NCI-H1436 treated with DMSO at 0.1 percent for 48 hours (cell line): Measurements from ENCODE around the gene PLCXD1.
"Not testable (repeated sequence)": the region's sequence is repeated elsewhere in the genome, so short reads cannot be mapped to it uniquely, and the experiment has no call there.

Experiments
- DNase-seq: peaks from one replicate; lab custom pipeline; 2025; lab: John Stamatoyannopoulos, UW

Gene PLCXD1, protein sequence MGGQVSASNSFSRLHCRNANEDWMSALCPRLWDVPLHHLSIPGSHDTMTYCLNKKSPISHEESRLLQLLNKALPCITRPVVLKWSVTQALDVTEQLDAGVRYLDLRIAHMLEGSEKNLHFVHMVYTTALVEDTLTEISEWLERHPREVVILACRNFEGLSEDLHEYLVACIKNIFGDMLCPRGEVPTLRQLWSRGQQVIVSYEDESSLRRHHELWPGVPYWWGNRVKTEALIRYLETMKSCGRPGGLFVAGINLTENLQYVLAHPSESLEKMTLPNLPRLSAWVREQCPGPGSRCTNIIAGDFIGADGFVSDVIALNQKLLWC

DNA sequence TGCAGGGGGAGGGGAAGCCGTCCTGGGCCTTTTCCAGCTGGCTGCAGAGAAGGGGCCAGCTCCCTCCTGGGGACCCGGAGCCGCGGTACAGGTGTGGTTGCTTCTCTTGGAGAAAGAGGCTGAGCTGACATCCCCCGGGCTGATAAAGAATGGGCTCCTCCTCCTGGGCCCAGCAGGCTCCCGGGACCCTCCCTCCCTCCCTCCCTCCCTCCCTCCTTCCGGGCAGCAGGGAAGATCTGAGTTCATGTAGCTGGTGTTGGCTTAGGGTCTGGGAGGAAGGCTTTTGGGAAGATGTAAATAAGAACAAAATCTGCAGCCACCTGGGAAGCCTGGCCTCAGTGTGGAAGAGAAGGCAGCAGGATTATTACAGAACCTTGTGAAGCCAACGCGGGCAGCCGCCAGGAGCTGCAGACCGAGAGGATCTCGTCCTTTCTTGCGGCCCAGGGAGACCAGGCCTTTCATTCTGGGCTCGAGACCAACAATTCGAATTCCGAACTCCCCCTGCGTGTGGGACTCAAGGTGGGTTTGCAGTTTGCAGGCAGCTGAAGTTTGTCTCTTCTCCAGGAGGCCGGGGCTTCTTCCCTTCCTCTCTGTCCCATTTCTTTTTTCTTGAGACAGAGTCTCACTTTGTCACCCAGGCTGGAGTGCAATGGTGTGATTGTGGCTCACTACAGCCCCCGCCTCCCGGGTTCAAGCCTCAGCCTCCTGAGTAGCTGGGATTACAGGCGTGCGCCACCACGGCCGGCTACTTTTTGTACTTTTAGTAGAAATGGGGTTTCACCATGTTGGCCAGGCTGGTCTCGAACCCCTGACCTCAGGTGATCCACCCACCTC lies at the start of gene PLCXD1:
Gene PLCXD1 (plus strand): TSS at position 216 of the 834 bp plus-strand sequence. CDS start 2,807 bp downstream, outside the sequence.
- DNase-seq = no peak

DNA sequence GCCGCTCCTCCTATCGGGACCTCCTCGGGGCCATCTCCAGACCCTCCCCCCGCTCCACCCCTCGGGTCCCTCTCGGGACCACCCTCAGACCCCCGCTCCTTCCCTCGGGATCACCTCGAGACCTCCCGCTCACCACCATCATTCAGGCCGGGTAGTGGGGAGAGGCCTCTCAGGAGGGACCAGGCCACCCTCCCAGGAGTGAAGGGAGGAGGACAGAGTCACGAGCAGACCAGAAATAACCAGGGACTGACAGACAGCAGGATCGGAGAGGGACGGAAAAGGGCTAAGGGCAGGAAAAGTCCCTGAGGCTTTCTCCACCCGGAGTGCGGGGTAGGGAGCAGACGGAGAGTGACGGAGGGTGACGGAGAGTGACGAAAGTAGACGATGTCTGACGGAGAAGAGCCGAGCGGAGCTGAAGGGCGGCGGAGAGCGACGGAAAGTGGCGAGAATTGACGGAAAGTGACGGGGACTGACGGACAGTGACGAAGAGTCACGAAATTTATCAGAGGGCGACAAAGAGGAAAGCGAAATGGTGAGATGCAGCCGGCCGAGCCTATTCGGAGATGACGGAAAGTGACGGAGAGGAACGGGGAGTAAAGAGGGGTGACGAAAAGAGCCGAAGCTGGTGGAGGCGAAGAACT lies 49.4 kb upstream of the PLCXD1 start:
- not testable (repeated sequence) for DNase-seq

DNA sequence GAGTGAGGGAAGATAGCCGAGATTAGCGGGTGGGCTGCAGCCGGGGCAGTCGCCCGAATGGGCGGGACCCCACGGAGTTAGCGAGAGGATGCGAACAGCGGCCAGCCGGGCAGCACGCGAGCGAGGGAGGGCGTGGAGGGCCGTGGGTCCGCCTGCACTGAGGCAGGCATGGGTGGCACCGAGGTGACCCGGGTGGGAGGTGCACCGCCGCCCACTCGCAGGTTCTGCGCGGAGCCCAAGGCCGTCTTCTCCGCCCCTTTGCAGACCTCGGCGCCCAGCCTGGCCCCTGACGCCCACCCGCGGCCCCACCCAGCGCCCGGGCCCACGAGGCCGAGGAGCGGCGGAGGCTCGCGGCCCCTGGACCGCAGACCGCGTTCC lies 48.9 kb upstream of the PLCXD1 start:
- DNase-seq = not testable (repeated sequence)

DNA sequence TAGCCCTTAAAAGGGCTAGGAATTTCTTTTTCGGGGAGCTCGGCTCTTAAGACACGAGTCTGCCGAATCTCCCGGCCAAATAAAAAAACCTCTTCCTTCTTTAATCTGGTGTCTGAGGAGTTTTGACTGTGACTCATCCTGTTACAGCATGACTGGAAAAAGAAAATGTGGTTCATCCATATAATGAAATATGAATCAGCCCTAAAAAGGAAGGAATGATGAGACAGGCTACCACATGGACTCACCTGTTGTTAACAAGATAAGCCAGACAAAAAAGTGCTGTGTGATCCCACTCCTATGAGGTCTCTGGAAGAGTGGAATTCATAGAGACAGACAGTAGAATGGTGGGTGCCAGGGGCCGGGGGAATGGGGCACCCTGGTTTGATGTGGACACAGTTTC lies 45.0 kb upstream of the PLCXD1 start:
- not testable (repeated sequence) for DNase-seq

DNA sequence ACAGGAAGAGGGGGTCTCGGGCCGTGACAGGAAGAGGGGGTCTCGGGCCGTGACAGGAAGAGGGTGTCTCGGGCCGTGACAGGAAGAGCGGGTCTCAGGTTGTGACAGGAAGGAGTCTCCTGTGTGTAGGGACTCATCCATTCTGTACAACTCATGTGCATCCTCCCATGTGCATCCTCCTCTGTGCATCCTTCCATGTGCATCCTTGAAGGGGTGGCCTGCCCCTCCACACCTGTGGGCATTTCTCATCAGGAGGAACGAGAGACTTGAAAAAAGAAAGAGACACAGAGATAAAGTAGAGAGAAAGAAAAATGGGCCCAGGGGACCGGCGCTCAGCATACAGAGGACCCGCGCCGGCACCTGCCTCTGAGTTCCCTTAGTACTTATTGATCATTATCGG lies 30.2 kb upstream of the PLCXD1 start:
- no peak for DNase-seq

DNA sequence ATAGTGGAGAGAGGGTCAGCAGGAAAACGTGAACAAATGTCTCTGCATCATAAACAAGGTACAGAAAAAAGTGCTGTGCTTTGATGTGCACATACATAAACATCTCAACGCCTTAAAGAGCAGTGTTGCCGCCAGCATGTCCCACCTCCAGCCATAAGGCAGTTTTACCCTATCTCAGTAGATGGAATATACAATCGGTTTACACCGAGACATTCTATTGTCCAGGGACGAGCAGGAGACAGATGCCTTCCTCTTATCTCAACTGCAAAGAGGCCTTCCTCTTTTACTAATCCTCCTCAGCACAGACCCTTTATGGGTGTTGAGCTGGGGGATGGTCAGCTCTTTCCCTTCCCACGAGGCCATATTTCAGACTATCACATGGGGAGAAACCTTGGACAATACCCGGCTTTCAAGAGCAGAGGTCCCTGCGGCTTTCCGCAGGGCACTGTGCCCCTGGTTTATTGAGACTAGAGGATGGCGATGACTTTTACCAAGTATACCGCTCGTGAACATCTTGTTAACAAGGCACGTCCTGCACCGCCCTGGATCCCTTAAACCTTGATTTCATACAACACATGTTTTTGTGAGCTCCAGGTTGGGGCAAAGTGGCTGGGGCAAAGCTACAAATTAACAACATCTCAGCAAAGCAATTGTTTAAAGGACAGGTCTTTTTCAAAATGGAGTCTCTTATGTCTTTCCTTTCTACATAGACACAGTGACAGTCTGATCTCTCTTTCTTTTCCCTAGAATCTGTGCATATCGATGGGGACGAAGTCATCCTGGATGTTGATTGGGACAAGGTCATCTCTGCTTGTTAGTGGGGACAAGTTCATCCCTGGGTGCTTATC lies 29.6 kb upstream of the PLCXD1 start:
- DNase-seq = not testable (repeated sequence)

DNA sequence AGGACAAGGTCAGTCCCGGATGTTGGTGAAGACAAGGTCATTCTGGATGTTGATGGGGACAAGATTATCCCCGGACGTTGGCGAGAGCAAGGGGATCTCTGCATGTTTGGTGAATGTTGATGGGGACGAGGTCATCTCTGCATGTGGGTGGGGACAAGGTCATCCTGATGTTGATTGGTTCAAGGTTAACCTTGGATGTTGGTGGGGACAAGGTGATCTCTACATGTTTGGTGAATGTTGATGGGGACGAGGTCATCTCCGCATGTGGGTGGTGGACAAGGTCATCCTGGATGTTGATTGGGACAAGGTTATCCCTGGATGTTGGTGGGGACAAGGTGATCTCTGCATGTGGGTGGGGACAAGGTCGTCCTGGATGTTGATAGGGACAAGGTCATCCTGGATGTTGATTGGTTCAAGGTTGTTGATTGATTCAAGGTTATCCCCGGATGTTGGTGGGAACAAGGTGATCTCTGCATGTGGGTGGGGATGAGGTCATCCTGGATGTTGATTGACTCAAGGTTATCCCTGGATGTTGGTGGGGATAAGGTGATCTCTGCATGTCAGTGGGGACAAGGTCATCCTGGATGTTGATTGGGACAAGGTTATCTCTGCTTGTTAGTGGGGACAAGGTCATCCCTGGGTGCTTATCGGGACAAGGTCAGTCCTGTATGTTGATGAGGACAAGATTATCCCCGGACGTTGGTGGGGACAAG lies 28.8 kb upstream of the PLCXD1 start:
- no peak for DNase-seq

DNA sequence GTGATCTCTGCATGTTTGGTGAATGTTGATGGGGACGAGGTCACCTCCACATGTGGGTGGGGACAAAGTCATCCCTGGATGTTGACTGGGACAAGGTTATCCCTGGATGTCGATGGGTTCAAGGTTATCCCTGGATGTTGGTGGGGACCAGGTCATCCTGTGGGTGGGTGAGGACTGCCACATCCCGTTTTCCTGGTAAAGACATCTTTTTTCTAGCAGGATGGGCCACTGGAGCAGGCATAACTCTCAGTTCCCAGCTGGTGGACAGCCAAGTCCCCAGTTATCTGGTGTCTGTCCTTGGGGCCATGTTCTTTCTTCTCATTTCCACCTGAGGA lies 28.3 kb upstream of the PLCXD1 start:
- no peak for DNase-seq

DNA sequence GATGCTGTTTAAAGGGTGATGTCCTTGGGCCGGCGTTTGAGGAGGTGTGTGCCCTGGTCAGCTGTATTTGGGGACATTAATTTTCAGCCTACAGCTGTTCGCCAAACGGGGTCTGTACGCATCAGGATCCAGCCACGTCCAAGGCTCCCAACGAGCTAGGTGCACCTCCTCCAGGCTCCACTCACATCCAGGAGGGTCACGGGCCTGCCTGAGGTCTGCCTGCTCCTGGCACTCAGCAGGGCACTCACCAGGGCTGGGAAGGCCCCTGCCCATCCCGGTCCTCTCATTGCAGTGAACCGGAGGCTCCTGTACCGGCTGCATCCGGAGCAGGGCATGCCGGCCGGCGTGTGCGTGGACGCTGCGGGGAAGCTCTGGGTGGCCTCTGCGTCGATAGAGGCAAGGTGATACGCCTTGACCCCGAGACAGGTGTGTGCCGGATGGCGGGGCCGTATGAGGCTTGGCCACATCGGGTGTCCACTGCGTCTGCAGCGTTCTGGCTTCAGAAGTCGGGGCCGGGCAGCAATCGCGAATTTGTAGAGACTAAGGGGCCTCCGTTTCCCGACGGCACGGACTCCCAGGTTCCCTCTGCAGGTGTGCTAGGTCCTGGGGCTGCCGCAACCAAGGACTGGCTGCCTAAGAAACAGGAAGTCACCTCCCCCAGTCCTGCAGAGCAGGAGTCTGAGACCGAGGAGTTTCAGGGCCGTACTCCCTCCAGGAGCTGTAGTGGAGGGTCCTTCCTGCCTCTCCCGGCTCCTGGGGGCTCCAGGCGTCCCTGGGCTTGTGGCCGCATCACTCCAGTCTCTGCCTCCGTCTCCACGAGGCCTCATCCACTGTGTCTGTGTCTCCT lies 27.5 kb upstream of the PLCXD1 start:
- DNase-seq = no peak

DNA sequence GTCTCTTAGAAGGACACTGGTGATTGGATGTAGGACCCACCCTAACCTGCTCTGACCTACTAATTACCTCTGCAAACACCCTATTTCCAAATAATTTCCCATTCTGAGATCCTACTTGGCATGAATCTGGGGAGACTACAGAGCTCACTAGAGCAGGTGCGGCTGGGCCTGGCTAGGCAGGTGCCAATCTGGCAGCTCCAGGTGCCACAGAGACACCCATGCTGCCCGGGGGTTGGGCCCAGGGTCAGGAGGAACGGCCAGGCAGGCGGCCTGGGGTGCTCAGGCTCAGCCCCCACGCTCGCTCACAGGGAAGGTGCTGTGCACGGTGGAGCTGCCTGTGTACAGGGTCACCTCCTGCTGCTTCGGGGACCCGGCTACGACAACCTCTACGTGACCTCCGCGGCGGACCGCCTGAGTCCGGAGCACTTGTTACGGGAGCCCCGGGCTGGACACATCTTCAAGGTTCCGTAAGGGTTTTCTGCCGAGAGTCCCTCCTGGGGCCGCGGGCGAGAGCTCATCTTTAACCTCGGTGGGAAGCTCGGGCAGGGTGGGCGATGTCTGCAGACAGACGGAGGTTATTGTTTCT lies 26.5 kb upstream of the PLCXD1 start:
- no peak for DNase-seq

DNA sequence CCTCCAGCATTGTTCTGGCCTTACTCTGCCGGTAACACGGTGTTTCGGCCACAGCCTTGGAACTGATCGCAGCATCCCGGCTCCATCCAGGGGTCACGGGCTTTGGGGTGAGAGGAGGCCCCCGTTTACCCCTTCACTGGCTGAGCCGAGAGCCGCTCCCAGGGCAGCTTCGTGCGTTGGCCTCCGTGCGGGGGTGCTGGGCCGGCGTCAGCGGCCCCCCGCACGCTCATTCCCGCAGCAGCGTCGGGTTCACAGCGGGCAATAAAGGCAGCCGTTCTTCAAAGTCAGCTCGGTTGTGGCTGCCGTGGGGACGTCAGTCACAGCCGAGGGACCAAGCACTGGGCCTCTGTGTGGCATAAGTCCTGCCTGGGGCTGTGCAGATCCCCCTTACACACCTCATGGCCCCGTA lies 25.3 kb upstream of the PLCXD1 start:
- no peak for DNase-seq

DNA sequence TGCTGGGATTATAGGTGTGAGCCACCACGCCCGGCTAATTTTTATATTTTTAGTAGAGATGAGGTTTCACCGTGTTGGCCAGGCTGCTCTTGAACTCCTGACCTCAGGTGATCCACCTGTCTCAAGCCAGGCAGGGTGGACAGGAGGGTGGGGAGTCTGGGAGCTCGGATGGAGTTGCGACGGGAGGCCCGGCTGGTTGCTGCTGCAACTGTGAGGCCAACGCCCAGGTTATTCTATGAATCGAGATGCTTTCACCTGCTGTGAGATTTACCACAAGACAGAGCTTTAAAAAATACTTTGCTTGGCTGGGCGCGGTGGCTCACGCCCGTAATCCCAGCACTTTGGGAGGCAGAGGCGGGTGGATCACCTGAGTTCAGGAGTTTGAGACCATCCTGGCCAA lies 24.1 kb upstream of the PLCXD1 start:
- not testable (repeated sequence) for DNase-seq

DNA sequence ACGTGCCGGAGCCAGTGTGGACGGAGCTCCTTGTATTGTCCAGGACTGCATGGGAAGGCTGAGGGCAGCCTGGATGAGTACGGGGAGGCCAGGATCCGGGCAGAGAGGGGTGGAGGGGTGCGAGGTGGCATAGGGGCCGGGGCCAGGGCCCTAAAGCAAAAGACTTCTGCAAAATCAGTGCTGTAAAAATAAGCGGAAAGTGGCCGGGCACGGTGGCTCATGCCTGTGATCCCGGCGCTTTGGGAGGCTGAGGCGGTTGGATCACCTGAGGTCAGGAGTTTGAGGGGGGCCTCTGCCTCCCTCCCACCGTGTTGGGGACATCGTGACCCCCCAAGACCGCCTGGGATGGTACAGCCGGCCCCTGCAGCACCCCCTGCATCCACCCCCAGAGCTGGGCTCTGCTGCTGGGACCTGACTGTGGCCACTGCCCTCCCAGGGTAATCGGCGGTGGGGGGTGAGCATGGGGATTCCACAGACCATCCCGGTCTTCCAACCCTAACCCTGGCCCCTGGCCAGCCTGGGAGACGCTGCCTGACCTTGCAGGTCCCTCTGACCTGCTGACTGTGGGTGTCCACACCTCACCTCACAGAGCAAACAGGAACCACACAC lies 23.4 kb upstream of the PLCXD1 start:
- no peak for DNase-seq

DNA sequence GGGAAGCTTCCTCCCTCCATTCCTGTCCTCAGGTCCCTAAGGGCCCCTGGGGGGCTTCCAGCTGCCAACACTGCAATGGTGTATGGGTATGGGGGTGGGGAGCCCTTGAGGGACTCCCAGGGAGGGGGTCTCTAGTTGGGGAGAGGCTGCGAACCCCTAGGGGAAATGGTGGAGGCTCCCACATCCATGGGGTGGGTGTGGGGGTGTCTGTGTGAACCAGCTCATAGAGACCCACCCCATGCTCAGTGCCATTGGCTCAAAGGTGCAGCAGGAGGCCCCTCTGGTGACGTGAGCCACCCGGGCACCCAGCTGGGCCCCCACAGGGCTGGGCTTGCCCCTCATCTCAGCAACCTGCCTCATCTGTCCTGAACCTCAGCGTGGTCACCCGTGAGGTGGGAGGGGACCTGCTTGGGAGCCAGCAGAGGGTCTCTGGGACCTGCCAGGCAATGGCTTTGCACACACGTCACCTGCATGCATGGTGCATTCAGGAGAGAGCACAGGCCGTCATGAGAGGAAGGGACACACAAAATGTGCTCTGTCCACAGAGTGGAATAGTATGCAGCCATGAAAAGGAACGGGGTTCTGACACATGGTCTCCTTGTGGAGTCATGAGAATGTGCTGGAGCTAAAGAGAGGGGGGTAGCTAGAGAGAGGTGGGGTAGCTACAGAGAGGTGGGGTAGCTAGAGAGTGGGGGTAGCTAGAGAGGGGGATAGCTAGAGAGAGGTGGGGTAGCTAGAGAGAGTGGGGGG lies 22.7 kb upstream of the PLCXD1 start:
- no peak for DNase-seq

DNA sequence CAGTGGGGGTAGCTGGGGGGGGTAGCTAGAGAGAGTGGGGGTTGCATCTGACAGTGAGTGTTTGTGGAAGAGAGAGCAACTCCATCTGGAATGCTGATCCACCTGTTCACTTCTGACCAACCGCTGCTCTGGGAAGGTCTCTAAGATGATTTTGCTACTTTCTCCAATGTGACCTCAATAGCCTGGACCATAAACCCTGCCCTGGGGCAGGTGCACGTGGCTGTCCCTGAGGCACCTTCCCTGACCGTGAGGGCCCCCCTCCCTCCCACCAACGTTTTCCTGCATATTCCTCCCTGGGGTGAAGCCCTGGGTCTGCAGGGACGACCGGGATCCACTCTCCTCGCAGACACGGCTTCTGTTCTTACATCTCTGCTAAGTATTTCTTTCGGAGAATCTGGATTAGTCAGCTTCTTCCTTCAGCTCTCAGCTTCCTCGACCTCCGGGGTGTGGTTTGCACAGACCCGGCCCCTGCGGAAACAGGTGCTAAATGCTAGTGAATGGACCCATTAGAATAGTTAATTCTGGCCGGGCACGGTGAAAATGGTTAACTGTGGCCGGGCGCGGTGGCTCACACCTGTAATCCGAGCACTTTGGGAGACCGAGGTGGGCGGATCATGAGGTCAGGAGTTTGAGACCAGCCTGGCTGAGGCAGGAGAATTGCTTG lies 21.4 kb upstream of the PLCXD1 start:
- no peak for DNase-seq

DNA sequence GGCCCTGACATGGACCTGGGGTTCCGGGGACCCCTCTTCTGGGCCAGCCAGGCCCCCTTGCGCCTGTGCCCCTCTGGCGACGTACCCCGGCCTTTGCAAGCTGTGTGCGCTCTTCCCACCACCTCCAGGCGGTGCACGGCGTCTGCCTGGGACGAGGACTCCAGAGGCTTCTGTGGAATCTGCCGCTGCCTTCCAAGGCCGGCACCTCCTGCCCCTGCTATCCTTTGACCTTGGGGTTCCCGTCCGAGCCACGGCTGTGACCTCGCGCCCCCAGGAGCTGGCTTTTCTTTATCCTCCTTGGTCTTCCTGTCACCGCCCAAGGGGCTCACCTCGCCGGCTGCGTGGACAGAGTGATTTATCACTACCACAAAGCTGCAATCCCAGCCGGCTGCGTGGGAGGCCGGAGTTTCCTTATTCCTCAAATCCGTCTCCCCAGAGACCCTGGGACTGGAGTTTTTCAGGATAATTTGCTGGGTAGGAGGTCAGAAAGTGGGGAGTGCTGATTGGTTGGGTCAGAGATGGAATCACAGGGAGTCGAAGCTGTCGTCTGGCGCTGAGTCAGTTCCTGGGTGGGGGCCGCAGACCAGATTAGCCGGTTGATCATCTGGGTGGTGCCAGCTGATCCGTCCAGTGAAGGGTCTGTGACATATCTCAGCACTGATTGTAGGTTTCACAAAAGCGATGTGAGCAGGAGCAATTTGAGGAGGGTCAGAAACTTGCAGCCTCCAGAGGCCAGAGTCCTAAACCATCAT lies 19.8 kb upstream of the PLCXD1 start:
- DNase-seq = no peak

DNA sequence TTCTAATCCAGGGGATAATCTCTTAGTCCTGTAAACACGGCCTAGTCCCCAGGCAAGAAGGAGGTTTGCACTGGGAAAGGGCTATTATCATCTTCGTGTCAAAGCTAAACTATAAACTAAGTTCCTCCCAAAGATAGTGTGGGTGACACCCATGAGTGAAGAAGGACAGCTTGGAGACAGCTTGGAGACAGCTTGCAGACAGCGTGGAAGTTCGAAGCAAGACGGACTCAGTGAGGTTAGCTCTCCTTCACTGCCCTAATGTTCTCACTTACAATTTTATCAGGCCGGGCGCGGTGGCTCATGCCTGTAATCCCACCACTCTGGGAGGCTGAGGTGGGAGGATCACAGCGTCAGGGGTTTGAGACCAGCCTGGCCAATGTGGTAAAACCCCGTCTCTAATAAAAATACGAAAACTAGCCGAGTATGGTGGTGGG lies 19.2 kb upstream of the PLCXD1 start:
- no peak for DNase-seq
